HepG2 (cell line): ENCODE results near the gene STX7. TPM values are rescaled to one million over a fixed set of nuclear protein-coding genes. Genes with fewer than 3 reads are reported as not detected.

Experiments
- BORCS8-MEF2B ChIP-seq: sonication (generic); formaldehyde crosslinking; IDR thresholded peaks from 2 replicates; pipeline ENCODE4 v1.8.0; 2022; ENCODE audit warnings: mild to moderate bottlenecking, missing genetic modification reagents
- GATAD2A ChIP-seq: IDR thresholded peaks from 2 replicates; pipeline ENCODE4 v1.6.1; 2016
- MXD4 ChIP-seq: IDR thresholded peaks from 2 replicates; pipeline ENCODE4 v1.6.1; 2016; ENCODE audit warnings: mild to moderate bottlenecking, missing biosample characterization, missing genetic modification reagents
- MYC ChIP-seq: sonication (generic); formaldehyde crosslinking; IDR thresholded peaks from 2 replicates; pipeline ENCODE4 v1.9.0; 2021; ENCODE audit warnings: missing genetic modification reagents, borderline replicate concordance
- NFYC ChIP-seq: IDR thresholded peaks from 2 replicates; pipeline ENCODE4 v1.6.1; 2016; ENCODE audit warnings: missing genetic modification reagents, missing compliant biosample characterization
- SNRNP70 ChIP-seq: fragments of 200-400 bp; formaldehyde crosslinking; IDR thresholded peaks from 2 replicates; pipeline ENCODE4 v1.6.1; 2017; ENCODE audit warnings: mild to moderate bottlenecking, low read depth, low read length, moderate library complexity
- SP2 ChIP-seq: sonication (generic); formaldehyde crosslinking; IDR thresholded peaks from 2 replicates; pipeline ENCODE4 v1.5.1; 2020; ENCODE audit warnings: mild to moderate bottlenecking, missing genetic modification reagents
- ZFP82 ChIP-seq: sonication (generic); formaldehyde crosslinking; IDR thresholded peaks from 2 replicates; pipeline ENCODE4 v1.5.1; 2020; ENCODE audit warnings: mild to moderate bottlenecking, missing genetic modification reagents, borderline replicate concordance
- ZNF253 ChIP-seq: sonication (generic); formaldehyde crosslinking; IDR thresholded peaks from 2 replicates; pipeline ENCODE4 v1.8.0; 2022; ENCODE audit warnings: mild to moderate bottlenecking, missing genetic modification reagents, borderline replicate concordance
- ZNF468 ChIP-seq: sonication (generic); formaldehyde crosslinking; IDR thresholded peaks from 2 replicates; pipeline ENCODE4 v1.8.0; 2022; ENCODE audit warnings: mild to moderate bottlenecking, moderate library complexity, missing genetic modification reagents
- ZNF550 ChIP-seq: sonication (generic); formaldehyde crosslinking; IDR thresholded peaks from 2 replicates; pipeline ENCODE4 v1.4.0; 2020; ENCODE audit warnings: mild to moderate bottlenecking, missing genetic modification reagents, borderline replicate concordance
- ZNF788 ChIP-seq: sonication (generic); formaldehyde crosslinking; IDR thresholded peaks from 2 replicates; pipeline ENCODE4 v1.5.0; 2020; ENCODE audit warnings: mild to moderate bottlenecking, missing genetic modification reagents, borderline replicate concordance
- ZSCAN20 ChIP-seq: sonication (generic); formaldehyde crosslinking; IDR thresholded peaks from 2 replicates; pipeline ENCODE4 v1.4.0; 2020; ENCODE audit warnings: missing genetic modification reagents, mild to moderate bottlenecking, borderline replicate concordance
- ZSCAN21 ChIP-seq: sonication (generic); formaldehyde crosslinking; IDR thresholded peaks from 2 replicates; pipeline ENCODE4 v1.8.0; 2022; ENCODE audit warnings: mild to moderate bottlenecking, missing genetic modification reagents, moderate library complexity, borderline replicate concordance
- polyA plus RNA-seq, 8 experiments: library from polyadenylated mRNA; depleted of rRNA in 3 of 8; stranded (reverse) in 7 of 8; unstranded in 1 of 8; fragments of >200 nt; fragmentation: Illumina TruSeq in 4 of 8; extraction: Trizol in 4 of 8; gene quantifications; 2 replicates each; pipeline versions ENCODE4 v1.2.1 to v1.2.3, GENCODE V29; 2011 to 2016; ENCODE audit warnings: low read depth in 4 of 8, missing spikeins in 1 of 8, mixed read lengths in 1 of 8; ENCODE audit not compliant: insufficient read depth in 1 of 8
- total RNA-seq, 5 experiments: library from RNA; depleted of rRNA; stranded (reverse); fragments of >200 nt; fragmentation: Illumina TruSeq; extraction: Trizol; gene quantifications; 2 replicates each; pipeline ENCODE4 v1.2.3, GENCODE V29; 2016; ENCODE audit warnings: low read depth in 1 of 5
- TF ChIP-seq, protein P1 (sequence below): sonication (generic); formaldehyde crosslinking; IDR thresholded peaks from 2 replicates; pipeline ENCODE4 v1.4.0; 2020; ENCODE audit warnings: missing genetic modification reagents
- TF ChIP-seq, protein P2 (sequence below): IDR thresholded peaks from 2 replicates; pipeline ENCODE4 v1.6.1; 2016; ENCODE audit warnings: missing compliant biosample characterization, missing genetic modification reagents, borderline replicate concordance
- TF ChIP-seq, protein P3 (sequence below): sonication (generic); formaldehyde crosslinking; IDR thresholded peaks from 2 replicates; pipeline ENCODE4 v1.9.0; 2022; ENCODE audit warnings: low read depth, missing genetic modification reagents
- TF ChIP-seq, protein P4 (sequence below): IDR thresholded peaks from 2 replicates; pipeline ENCODE4 v1.6.1; 2016; ENCODE audit warnings: control low read depth
- TF ChIP-seq, protein P5 (sequence below), 2 experiments: sonication (generic) in 1 of 2; formaldehyde crosslinking in 1 of 2; IDR thresholded peaks; 2 replicates each; pipeline versions ENCODE4 v1.5.1 to v1.6.1; 2011 to 2020; ENCODE audit warnings: borderline replicate concordance in 1 of 2, low read depth in 1 of 2, low read length in 1 of 2, mild to moderate bottlenecking in 1 of 2, missing genetic modification reagents in 1 of 2, moderate library complexity in 1 of 2

Gene STX7
- total and polyA plus RNA-seq, 2 of the 13 experiments (the other 11 are each of a cell fraction or from before 2014, with no cell fraction given): 28.0 to 34.7 TPM

DNA sequence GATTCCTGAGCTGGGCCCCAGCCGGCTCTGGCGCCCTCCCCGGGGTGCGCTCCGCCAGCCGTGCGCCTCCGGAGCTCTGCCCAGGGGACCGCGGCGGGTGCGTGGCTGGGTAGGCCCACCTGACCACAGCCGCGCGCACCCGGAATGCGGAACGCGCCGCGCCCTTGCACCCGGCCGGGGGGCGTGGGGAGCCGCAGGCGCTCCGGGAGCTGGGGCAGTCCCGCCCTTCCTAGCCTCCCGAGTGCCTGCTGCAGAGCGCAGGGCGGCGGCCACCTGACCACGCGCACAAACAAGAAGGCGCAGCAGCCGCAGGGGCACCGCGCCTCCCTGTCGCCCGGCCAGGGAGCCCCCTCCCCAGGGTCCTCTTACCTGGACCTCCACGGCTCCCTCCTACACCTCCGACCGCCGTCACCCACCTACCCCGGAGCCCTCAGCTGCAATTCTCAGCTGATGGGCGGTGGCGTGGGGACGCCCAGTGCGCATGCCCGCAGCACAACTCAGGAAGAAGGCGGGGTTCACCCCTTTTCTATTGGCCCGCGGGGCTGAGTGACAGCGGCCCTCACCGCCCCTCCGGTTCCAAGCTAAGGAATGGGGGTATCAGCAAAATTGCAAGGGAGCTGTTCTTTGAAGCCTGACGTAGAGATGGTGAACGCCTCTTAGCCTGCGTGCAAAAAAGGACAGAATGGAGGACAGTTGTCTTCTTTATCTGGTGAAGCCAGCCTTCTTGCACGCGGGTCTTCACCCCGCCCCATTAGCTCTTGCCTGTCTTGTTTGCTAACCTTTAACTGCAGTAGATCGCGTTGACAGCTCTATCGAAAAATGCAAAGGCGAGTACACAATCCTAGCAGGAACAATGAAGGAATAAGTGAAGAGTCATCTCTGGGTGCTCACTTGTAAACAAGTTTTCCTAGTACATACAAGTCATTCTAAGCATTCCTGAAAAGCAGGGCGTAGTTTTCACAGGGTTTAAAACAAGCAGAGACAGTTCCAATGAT is at the start of gene STX7 (continued):
- TF ChIP-seq MYC (CRISPR knock-in tag): peak; percentile 81
- peak; percentile 90 for TF ChIP-seq ZSCAN20 (CRISPR knock-in tag)
- peak; percentile 87 for TF ChIP-seq SP2 (CRISPR knock-in tag)
- TF ChIP-seq, protein P1, sequence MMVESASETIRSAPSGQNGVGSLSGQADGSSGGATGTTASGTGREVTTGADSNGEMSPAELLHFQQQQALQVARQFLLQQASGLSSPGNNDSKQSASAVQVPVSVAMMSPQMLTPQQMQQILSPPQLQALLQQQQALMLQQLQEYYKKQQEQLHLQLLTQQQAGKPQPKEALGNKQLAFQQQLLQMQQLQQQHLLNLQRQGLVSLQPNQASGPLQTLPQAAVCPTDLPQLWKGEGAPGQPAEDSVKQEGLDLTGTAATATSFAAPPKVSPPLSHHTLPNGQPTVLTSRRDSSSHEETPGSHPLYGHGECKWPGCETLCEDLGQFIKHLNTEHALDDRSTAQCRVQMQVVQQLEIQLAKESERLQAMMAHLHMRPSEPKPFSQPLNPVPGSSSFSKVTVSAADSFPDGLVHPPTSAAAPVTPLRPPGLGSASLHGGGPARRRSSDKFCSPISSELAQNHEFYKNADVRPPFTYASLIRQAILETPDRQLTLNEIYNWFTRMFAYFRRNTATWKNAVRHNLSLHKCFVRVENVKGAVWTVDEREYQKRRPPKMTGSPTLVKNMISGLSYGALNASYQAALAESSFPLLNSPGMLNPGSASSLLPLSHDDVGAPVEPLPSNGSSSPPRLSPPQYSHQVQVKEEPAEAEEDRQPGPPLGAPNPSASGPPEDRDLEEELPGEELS (CRISPR knock-in tag): peak; percentile 38
- no peak for TF ChIP-seq ZFP82 (CRISPR knock-in tag)
- TF ChIP-seq SNRNP70: no peak
- peak; percentile 96 for TF ChIP-seq MXD4 (CRISPR knock-in tag)
- peak; percentile 24; the same call in 1 of the 2 replicates for TF ChIP-seq ZNF253
- TF ChIP-seq, protein P2, sequence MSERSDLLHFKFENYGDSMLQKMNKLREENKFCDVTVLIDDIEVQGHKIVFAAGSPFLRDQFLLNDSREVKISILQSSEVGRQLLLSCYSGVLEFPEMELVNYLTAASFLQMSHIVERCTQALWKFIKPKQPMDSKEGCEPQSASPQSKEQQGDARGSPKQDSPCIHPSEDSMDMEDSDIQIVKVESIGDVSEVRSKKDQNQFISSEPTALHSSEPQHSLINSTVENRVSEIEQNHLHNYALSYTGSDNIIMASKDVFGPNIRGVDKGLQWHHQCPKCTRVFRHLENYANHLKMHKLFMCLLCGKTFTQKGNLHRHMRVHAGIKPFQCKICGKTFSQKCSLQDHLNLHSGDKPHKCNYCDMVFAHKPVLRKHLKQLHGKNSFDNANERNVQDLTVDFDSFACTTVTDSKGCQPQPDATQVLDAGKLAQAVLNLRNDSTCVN: peak; percentile 56
- TF ChIP-seq, protein P3, sequence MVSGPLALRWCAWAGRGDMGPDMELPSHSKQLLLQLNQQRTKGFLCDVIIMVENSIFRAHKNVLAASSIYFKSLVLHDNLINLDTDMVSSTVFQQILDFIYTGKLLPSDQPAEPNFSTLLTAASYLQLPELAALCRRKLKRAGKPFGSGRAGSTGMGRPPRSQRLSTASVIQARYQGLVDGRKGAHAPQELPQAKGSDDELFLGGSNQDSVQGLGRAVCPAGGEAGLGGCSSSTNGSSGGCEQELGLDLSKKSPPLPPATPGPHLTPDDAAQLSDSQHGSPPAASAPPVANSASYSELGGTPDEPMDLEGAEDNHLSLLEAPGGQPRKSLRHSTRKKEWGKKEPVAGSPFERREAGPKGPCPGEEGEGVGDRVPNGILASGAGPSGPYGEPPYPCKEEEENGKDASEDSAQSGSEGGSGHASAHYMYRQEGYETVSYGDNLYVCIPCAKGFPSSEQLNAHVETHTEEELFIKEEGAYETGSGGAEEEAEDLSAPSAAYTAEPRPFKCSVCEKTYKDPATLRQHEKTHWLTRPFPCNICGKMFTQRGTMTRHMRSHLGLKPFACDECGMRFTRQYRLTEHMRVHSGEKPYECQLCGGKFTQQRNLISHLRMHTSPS (CRISPR knock-in tag): peak; percentile 39; the same call in 1 of the 2 replicates
- TF ChIP-seq, protein P4, sequence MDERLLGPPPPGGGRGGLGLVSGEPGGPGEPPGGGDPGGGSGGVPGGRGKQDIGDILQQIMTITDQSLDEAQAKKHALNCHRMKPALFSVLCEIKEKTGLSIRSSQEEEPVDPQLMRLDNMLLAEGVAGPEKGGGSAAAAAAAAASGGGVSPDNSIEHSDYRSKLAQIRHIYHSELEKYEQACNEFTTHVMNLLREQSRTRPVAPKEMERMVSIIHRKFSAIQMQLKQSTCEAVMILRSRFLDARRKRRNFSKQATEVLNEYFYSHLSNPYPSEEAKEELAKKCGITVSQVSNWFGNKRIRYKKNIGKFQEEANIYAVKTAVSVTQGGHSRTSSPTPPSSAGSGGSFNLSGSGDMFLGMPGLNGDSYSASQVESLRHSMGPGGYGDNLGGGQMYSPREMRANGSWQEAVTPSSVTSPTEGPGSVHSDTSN (CRISPR knock-in tag): peak; percentile 97
- peak; percentile 71 for TF ChIP-seq BORCS8-MEF2B (CRISPR knock-in tag)
- TF ChIP-seq ZNF550 (CRISPR knock-in tag): peak; percentile 91
- TF ChIP-seq ZNF788 (CRISPR knock-in tag): peak; percentile 94
- peak; percentile 92 for TF ChIP-seq NFYC (CRISPR knock-in tag)
- TF ChIP-seq ZSCAN21 (CRISPR knock-in tag): no peak; the same call in 1 of the 2 replicates
- TF ChIP-seq, protein P5, sequence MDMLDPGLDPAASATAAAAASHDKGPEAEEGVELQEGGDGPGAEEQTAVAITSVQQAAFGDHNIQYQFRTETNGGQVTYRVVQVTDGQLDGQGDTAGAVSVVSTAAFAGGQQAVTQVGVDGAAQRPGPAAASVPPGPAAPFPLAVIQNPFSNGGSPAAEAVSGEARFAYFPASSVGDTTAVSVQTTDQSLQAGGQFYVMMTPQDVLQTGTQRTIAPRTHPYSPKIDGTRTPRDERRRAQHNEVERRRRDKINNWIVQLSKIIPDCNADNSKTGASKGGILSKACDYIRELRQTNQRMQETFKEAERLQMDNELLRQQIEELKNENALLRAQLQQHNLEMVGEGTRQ (IDR thresholded peaks at IDR 0.05; ENCODE audit: low read depth, low read length): no peak
- TF ChIP-seq, protein P5 (CRISPR knock-in tag; IDR thresholded peaks at IDR 0.05; ENCODE audit: borderline replicate concordance): no peak
- TF ChIP-seq GATAD2A (CRISPR knock-in tag): peak; percentile 13; the same call in 1 of the 2 replicates
- TF ChIP-seq ZNF468 (CRISPR knock-in tag): 0 out of 2 replicates have a peak, but pooled peaks have one; percentile 27
